Mucosa of rectum (tissue), 2 donors: ENCODE results near the gene IFT57.

Experiments
- H3K27ac ChIP-seq, 2 donors: one replicate each; pipeline ENCODE4 v1.7.0; 2013; ENCODE audit warnings: inconsistent platforms in 2 of 2, low read depth in 2 of 2, low read length in 2 of 2
- H3K27me3 ChIP-seq, 2 donors: one replicate each; pipeline ENCODE4 v1.7.0; 2013; ENCODE audit warnings: low read length in 2 of 2; ENCODE audit not compliant: control insufficient read depth in 2 of 2, insufficient read depth in 2 of 2
- H3K36me3 ChIP-seq, 2 donors: one replicate each; pipeline ENCODE4 v1.7.0; 2013; ENCODE audit warnings: low read length in 2 of 2; ENCODE audit not compliant: control insufficient read depth in 2 of 2, insufficient read depth in 2 of 2
- H3K4me1 ChIP-seq, 2 donors: one replicate each; pipeline ENCODE4 v1.7.0; 2013; ENCODE audit warnings: low read length in 2 of 2, mild to moderate bottlenecking in 1 of 2; ENCODE audit not compliant: control insufficient read depth in 2 of 2, insufficient read depth in 2 of 2
- H3K4me3 ChIP-seq, 2 donors: one replicate each; pipeline ENCODE4 v1.7.0; 2013; ENCODE audit warnings: low read length in 2 of 2
- H3K9ac ChIP-seq, 2 donors: one replicate each; pipeline ENCODE4 v1.7.0; 2013; ENCODE audit warnings: low read length in 2 of 2, low read depth in 1 of 2, mild to moderate bottlenecking in 1 of 2
- H3K9me3 ChIP-seq, 2 donors: one replicate each; pipeline ENCODE4 v1.7.0; 2013; ENCODE audit warnings: low read length in 2 of 2; ENCODE audit not compliant: control insufficient read depth in 2 of 2
- donor health status: healthy.
- donor health status: Normal muscosa, but diverticular disease.

Gene IFT57

GRCh38 chr3:108200578-108200977 is 21.6 kb downstream of the IFT57 start:
- Histone ChIP-seq H3K9me3 (no peaks in the 10 kb centered on the region), H3K27me3 (no peaks in the 10 kb centered on the region), H3K9ac (no peak overlapping the region)

DNA sequence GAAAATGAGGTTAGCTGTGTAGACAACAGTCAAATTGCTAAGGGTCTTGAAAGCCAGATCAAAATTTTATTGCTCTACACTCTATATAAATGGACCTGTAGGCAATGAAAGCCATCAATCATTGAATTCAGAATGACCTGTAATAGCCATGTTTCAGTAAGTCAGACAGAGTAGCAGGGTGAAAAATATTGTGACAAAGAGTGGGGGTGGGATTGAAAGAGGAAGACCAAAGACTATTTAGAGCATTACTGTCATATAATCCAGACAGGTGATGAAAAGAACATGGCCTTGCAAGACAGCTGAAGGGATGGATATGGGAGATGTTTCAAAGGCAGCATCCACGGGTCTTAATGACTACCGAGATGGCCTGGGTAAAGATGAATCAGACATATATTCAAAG is 22.2 kb downstream of the IFT57 start:
- H3K27ac ChIP-seq: no peak overlapping the region
- H3K36me3 ChIP-seq: peaks cover under 1 to 4% of the 10 kb centered on the region in 2 donors
- no peak overlapping the region for H3K9ac ChIP-seq
- no peak overlapping the region for H3K4me3 ChIP-seq
- H3K4me1 ChIP-seq: no peaks in the 10 kb centered on the region
- peaks cover 0 to 3% of the 10 kb centered on the region in 2 donors for H3K9me3 ChIP-seq
- no peaks in the 10 kb centered on the region for H3K27me3 ChIP-seq

More at GRCh38 chr3:108200578-108200977, 21.6 kb downstream of the IFT57 start:
- H3K4me3 ChIP-seq: no peak overlapping the region
- H3K4me1 ChIP-seq: no peaks in the 10 kb centered on the region
- H3K36me3 ChIP-seq: peaks cover 4 to 6% of the 10 kb centered on the region in 2 donors
- H3K27ac ChIP-seq: no peak overlapping the region

DNA sequence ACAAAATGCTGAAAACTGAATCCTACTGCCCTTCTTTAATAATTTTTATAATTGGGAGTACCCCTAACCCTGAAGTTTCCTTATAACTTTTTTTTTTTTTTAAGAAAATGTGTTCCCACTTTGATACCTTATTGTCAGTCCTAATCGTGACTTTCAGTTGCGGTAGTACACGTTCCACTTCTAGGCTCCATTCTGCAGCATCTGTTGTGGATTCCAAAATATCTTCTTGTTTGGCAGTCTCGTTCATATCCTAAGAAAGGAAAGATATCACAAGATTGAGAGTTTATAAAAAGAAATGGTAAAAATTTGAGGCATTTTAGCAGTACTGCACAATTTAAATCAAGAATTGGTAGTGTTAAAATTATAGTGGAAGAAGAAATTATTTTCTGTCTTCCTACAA is 30.8 kb downstream of the IFT57 start:
- H3K9me3 ChIP-seq: peaks cover 0 to 3% of the 10 kb centered on the region in 2 donors
- H3K9ac ChIP-seq: no peak overlapping the region
- H3K27me3 ChIP-seq: no peaks in the 10 kb centered on the region
- H3K36me3 ChIP-seq: peaks cover 0 to 7% of the 10 kb centered on the region in 2 donors
- H3K4me3 ChIP-seq: no peak overlapping the region
- H3K4me1 ChIP-seq: peaks cover 0 to 2% of the 10 kb centered on the region in 2 donors
- no peak overlapping the region for H3K27ac ChIP-seq

GRCh38 chr3:108190346-108190745 is 31.9 kb downstream of the IFT57 start:
- no peaks in the 10 kb centered on the region for H3K27me3 ChIP-seq
- H3K9ac ChIP-seq: no peak overlapping the region
- no peak overlapping the region for H3K4me3 ChIP-seq
- H3K9me3 ChIP-seq: peaks cover 0 to 2% of the 10 kb centered on the region in 2 donors
- H3K4me1 ChIP-seq: peaks cover 0 to 2% of the 10 kb centered on the region in 2 donors
- H3K36me3 ChIP-seq: peaks cover 0 to 7% of the 10 kb centered on the region in 2 donors
- H3K27ac ChIP-seq: no peak overlapping the region

DNA sequence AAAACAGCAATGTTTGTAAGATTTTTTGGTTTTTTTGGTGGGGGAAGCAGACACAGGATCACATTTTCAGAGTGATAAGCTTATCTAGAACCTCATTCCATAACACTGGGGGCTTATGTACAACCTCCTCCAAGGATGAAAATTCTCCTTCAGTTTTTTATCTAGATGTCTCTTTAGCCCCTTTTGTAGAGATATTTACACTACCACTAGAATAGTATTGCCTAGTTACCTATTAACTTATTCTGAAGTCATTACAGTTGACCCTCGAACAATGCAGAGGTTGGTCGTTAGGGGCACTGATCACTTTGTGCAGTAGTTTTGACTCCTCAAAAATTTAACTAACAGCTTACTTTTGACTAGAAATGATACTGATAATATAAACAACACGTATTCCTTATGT is 32.8 kb downstream of the IFT57 start:
- Histone ChIP-seq H3K27me3 (no peaks in the 10 kb centered on the region), H3K9ac (no peak overlapping the region), H3K27ac (no peak overlapping the region), H3K4me3 (no peak overlapping the region), H3K9me3 (no peaks in the 10 kb centered on the region), H3K4me1 (peaks cover 0 to 2% of the 10 kb centered on the region in 2 donors), H3K36me3 (peaks cover 5 to 7% of the 10 kb centered on the region in 2 donors)

DNA sequence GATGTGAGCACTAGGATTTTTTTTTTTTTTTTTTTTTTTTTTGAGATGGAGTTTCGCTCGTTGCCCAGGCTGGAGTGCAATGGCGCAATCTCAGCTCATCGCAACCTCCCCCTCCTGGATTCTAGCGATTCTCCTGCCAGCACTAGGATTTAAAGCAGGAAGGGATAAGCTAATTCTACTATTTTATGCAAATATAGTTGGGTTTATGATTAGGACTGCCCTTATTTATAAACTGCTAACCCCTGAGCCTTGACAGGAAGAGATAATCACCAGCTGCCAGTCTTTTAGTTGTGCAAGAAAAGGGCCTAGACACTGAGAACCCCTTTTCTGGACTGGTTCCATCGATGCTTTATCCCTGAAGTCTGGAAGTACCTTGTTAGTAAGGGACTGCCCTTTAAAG is 36.7 kb downstream of the IFT57 start:
- H3K27ac ChIP-seq: no peak overlapping the region
- peaks cover 0 to 2% of the 10 kb centered on the region in 2 donors for H3K4me1 ChIP-seq
- no peaks in the 10 kb centered on the region for H3K9me3 ChIP-seq
- H3K9ac ChIP-seq: no peak overlapping the region
- H3K36me3 ChIP-seq: peaks cover 5 to 7% of the 10 kb centered on the region in 2 donors
- H3K27me3 ChIP-seq: no peaks in the 10 kb centered on the region
- H3K4me3 ChIP-seq: no peak overlapping the region

- H3K4me1 ChIP-seq: peaks cover 0 to 2% of the 10 kb centered on the region in 2 donors
- no peak overlapping the region for H3K27ac ChIP-seq
- H3K27me3 ChIP-seq: no peaks in the 10 kb centered on the region
- peaks cover 2 to 5% of the 10 kb centered on the region in 2 donors for H3K36me3 ChIP-seq
- H3K4me3 ChIP-seq: no peak overlapping the region
- no peak overlapping the region for H3K9ac ChIP-seq
- no peaks in the 10 kb centered on the region for H3K9me3 ChIP-seq
Observed at GRCh38 chr3:108184824-108185223, 37.4 kb downstream of the IFT57 start.

DNA sequence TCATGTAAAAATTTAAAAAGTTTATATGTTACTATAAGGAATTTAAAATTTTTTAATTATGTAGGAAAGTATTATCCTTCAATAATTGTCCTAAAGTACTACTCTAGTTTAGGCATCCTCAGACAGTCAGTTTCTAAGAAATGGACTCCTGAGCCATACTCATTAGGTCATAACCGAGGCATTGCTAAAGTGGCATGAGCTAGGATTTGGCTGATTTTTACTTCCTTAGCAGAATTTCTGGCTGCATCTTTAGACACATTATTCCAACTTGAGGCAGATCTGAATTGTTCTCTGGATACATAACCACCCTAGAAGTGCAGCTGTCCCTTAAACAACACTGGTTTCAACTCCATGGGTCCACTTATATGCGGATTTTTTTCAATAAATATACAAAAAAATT is 38.3 kb downstream of the IFT57 start:
- no peak overlapping the region for H3K27ac ChIP-seq
- no peak overlapping the region for H3K9ac ChIP-seq
- peaks cover 0 to 5% of the 10 kb centered on the region in 2 donors for H3K36me3 ChIP-seq
- no peak overlapping the region for H3K4me3 ChIP-seq
- peaks cover 0 to 2% of the 10 kb centered on the region in 2 donors for H3K4me1 ChIP-seq
- no peaks in the 10 kb centered on the region for H3K9me3 ChIP-seq
- no peaks in the 10 kb centered on the region for H3K27me3 ChIP-seq

DNA sequence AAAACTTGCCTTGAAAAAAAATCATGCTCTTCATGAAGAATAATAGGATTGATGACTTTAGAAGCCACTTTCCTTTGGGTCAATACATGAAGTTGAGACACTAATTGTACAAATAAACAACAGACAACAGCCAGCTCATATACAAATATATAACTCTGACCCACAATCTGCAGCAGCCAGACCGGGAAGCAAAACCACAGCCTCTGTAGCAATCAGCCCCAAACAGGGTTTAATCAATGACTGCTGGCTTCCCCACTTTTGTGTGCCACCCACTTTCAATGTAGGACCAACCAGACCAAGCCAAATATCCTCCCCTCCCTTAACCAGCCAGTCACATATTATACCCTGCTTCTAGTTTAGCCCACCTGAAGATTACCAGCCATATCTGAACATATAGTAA is 39.0 kb downstream of the IFT57 start:
- Histone ChIP-seq H3K27ac (no peak overlapping the region), H3K9me3 (no peaks in the 10 kb centered on the region), H3K4me1 (no peaks in the 10 kb centered on the region), H3K27me3 (no peaks in the 10 kb centered on the region), H3K4me3 (no peak overlapping the region), H3K36me3 (peaks cover 0 to 5% of the 10 kb centered on the region in 2 donors), H3K9ac (no peak overlapping the region)

- H3K9me3 ChIP-seq: no peaks in the 10 kb centered on the region
- H3K27ac ChIP-seq: no peak overlapping the region
- H3K4me3 ChIP-seq: no peak overlapping the region
- no peaks in the 10 kb centered on the region for H3K27me3 ChIP-seq
- H3K4me1 ChIP-seq: no peaks in the 10 kb centered on the region
- no peak overlapping the region for H3K9ac ChIP-seq
- peaks cover 0 to 5% of the 10 kb centered on the region in 2 donors for H3K36me3 ChIP-seq
Observed at GRCh38 chr3:108182339-108182738, 39.9 kb downstream of the IFT57 start.

DNA sequence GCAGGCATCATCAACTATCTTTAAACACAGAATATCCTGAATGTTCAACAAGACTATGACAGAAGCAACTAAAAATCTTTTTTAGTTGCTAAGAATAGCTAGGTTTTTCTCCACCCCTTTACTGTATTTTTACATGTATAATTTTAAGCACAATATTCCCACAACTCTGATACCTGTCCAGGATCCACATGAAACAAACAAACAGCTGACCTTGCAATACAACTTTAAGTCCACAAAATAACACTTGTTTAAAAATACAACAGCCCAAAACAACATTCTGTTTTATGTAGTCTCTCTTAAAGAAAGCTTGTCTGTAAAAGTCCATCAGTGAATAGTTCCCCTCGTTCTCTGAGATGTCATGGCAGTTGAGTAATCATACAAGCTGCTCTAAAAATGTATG is 41.1 kb downstream of the IFT57 start:
- Histone ChIP-seq H3K36me3 (peaks cover 0 to 5% of the 10 kb centered on the region in 2 donors), H3K4me3 (no peak overlapping the region), H3K4me1 (no peaks in the 10 kb centered on the region), H3K9me3 (no peaks in the 10 kb centered on the region), H3K9ac (no peak overlapping the region), H3K27ac (no peak overlapping the region), H3K27me3 (no peaks in the 10 kb centered on the region)
